H54 (cell line): ENCODE data around the gene TEDC1.
"Not testable (repeated sequence)": the region's sequence is repeated elsewhere in the genome, so short reads cannot be mapped to it uniquely, and the experiment has no call there.

ENCODE experiments used
- DNase-seq: peaks from one replicate; pipeline ENCODE4 v3.0.0; 2011; ENCODE audit warnings: low spot score, mixed read lengths; ENCODE audit not compliant: insufficient read length
- FAIRE-seq: peaks from 3 replicates; lab custom pipeline; 2011; peaks lifted over from hg19 to GRCh38; lab: Jason Lieb, UNC
- POLR2A ChIP-seq: IDR thresholded peaks from 2 replicates; pipeline ENCODE4 v1.6.1; 2011; ENCODE audit warnings: low read depth, mild to moderate bottlenecking, low read length

Gene TEDC1

DNA sequence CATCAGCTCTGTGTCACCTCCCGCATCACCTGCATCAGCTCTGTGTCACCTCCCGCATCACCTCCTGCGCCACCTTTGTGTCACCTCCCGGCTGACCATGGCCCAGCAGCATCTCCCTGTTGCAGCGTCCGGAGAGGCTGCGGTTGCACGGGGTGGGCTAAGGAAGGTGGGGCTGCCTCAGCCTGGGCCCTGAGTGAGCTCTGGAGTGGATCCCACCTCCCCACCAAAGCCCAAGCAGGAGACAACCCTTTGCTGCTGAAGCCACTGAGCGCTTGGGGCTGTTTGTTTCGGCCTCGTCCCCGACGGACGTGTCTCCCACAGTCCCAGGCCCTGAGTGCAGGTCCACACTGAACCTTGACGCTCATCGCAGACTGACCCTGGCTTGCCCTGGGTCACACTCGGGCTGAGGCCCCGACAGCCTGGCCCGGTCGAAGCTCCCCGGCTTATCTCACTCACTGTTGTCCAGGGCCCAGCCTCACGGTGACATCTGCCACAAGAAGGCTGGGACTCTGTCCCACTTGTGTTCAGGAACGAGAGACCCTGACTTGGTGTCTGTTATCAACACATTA, 47.5 kb downstream of the TEDC1 start:
- FAIRE-seq (no peak), DNase-seq (no peak)
- no peak for TF ChIP-seq POLR2A

DNA sequence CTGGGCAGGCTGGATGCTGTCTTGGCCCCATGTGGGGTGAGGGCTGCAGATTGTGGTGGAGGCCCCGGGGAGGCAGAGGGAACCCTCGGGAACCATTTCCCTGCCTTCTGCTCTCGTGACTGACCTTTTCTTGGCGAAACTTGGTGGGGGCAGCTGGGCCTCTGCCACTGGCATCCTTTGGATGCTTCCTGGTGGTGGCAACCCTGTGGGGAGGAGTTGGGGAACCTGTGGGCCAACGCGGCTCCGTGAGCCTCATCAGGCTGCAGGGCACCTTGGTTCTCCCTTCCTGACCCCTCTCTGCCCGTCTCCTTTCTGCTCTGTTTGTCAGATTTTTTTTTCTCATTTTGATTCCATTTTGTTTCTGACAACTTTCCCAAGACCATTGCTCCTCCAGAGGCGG, 49.8 kb downstream of the TEDC1 start:
- DNase-seq (no peak), FAIRE-seq (no peak)
- no peak for TF ChIP-seq POLR2A

GRCh38 chr14:105541218-105541875, 50.3 kb downstream of the TEDC1 start:
- no peak for FAIRE-seq
- no peak for TF ChIP-seq POLR2A
- DNase-seq, result no peak

GRCh38 chr14:105545676-105546075, 54.6 kb downstream of the TEDC1 start:
- not testable (repeated sequence) for DNase-seq, FAIRE-seq

DNA sequence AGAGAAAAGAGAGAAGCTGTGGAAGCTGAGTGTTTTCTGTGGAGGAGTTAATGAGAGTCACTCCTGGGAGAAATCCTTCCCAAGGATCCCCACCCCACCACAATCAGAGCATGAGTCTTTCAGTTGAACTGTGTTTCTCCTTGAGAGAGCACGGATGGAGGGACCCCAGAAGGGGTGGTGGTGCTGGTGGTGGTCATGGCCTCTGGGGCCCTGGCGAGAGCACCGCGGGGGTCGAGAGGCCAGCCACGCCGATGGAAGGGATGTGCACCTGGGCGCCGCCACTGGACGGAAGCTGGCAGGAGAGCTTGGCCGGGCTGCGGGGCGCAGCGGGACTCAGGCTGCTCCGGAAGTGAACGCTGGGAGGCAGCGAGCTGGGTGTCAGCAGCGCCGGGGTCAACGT, 55.4 kb downstream of the TEDC1 start:
- not testable (repeated sequence) for FAIRE-seq, DNase-seq

- FAIRE-seq, DNase-seq: not testable (repeated sequence)
These were observed 56.0 kb downstream of the TEDC1 start for GRCh38 chr14:105547072-105547471.

DNA sequence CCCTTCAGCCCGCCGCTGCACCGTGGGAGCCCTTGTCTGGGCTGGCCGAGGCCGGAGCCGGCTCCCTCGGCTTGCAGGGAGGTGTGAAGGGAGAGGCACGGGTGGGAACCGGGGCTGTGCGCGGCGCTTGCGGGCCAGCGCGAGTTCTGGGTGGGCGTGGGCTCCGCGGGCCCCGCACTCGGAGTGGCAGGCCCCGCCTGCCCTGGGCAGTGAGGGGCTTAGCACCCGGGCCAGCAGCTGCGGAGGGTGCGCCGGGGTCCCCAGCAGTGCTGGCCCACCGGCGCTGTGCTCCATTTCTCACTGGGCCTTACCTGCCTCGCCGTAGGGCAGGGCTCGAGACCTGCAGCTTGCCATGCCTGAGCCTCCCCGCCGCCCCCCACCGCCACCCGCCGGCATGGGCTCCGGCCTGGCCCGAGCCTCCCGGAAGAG, 56.7 kb downstream of the TEDC1 start:
- no peak for TF ChIP-seq POLR2A
- FAIRE-seq (no peak), DNase-seq (no peak)
